Measurements from ENCODE around the gene SMCO2.

SMCO2 gene

GRCh38 chr12:27550653-27550975, 104.1 kb downstream of the SMCO2 start:
- Histone ChIP-seq H3K4me1 (ENCODE audit: control insufficient read depth, low read length) (no peaks in the 10 kb centered on the region), H3K4me3 (ENCODE audit: low read length) (no peak overlapping the region), H4K20me1 (ENCODE audit: control insufficient read depth, insufficient read depth, low read depth, low read length) (no peaks in the 10 kb centered on the region), H3K9me3 (ENCODE audit: control insufficient read depth, insufficient read depth, low read length) (no peaks in the 10 kb centered on the region), H3K36me3 (ENCODE audit: control insufficient read depth, low read length) (no peaks in the 10 kb centered on the region), H3K9me2 (replicated peaks; ENCODE audit: control insufficient read depth, low read length) (no peaks in the 10 kb centered on the region), H3K27ac (ENCODE audit: low read depth, low read length) (no peak overlapping the region), H3K79me2 (ENCODE audit: control insufficient read depth, low read length) (no peaks in the 10 kb centered on the region), H3K4me2 (ENCODE audit: low read length) (no peak overlapping the region), H3F3A (ENCODE audit: control insufficient read depth, insufficient read depth) (no peaks in the 10 kb centered on the region), H3K27me3 (ENCODE audit: control insufficient read depth, low read length) (peaks cover 13% of the 10 kb centered on the region)
- TF ChIP-seq EZH2phosphoT487 (IDR thresholded peaks at IDR 0.05; ENCODE audit: borderline replicate concordance, low read length) = no peak
- no peak for TF ChIP-seq CTCF (IDR thresholded peaks at IDR 0.05; ENCODE audit: low read depth, low read length, poor library complexity, severe bottlenecking)

- H3K79me2 ChIP-seq (ENCODE audit: control insufficient read depth, low read length) = no peaks in the 10 kb centered on the region
- H4K20me1 ChIP-seq (ENCODE audit: control insufficient read depth, insufficient read depth, low read depth, low read length) = no peaks in the 10 kb centered on the region
- H3K36me3 ChIP-seq (ENCODE audit: control insufficient read depth, low read length) = no peaks in the 10 kb centered on the region
- no peaks in the 10 kb centered on the region for H3K9me3 ChIP-seq (ENCODE audit: control insufficient read depth, insufficient read depth, low read length)
- no peaks in the 10 kb centered on the region for H3K4me1 ChIP-seq (ENCODE audit: control insufficient read depth, low read length)
- no peak overlapping the region for H3K4me2 ChIP-seq (ENCODE audit: low read length)
- no peaks in the 10 kb centered on the region for H3F3A ChIP-seq (ENCODE audit: control insufficient read depth, insufficient read depth)
- TF ChIP-seq EZH2phosphoT487 (IDR thresholded peaks at IDR 0.05; ENCODE audit: borderline replicate concordance, low read length) (no peak), CTCF (IDR thresholded peaks at IDR 0.05; ENCODE audit: low read depth, low read length, poor library complexity, severe bottlenecking) (no peak)
- no peak overlapping the region for H3K27ac ChIP-seq (ENCODE audit: low read depth, low read length)
- H3K27me3 ChIP-seq (ENCODE audit: control insufficient read depth, low read length) = peaks cover 13% of the 10 kb centered on the region
- H3K9me2 ChIP-seq (replicated peaks; ENCODE audit: control insufficient read depth, low read length) = no peaks in the 10 kb centered on the region
- no peak overlapping the region for H3K4me3 ChIP-seq (ENCODE audit: low read length)
Measured at GRCh38 chr12:27551172-27551840, 104.8 kb downstream of the SMCO2 start.
